H1 (cell line): ENCODE results near the gene CCDC40. TPM values are rescaled to one million over a fixed set of nuclear protein-coding genes. Genes with fewer than 3 reads are reported as not detected.

Source experiments
- CTCF ChIA-PET: fragments of 300-600 bp; sonication (Branson Sonifier 250); formaldehyde crosslinking; loops from one replicate; lab custom pipeline; 2021; ENCODE audit not compliant: partially characterized antibody; lab: Charles Lee
- POLR2A ChIA-PET: fragments of 300-600 bp; sonication (Branson Sonifier 250); formaldehyde crosslinking; loops from one replicate; lab custom pipeline; 2021; ENCODE audit warnings: inconsistent platforms; ENCODE audit not compliant: partially characterized antibody; lab: Charles Lee
- DNase-seq, 2 experiments: peaks; one replicate each; pipeline versions ENCODE4 v3.0.0 to v3.0.0-alpha.2; 2010 to 2022; ENCODE audit warnings: low spot score in 2 of 2, low read depth in 1 of 2, mixed read lengths in 1 of 2
- FAIRE-seq: peaks from 2 replicates; lab custom pipeline; 2011; peaks lifted over from hg19 to GRCh38; lab: Jason Lieb, UNC
- H2AFZ ChIP-seq: 2 replicates; pipeline ENCODE4 v1.8.1; 2012; ENCODE audit warnings: low read length, inconsistent platforms
- H2AK5ac ChIP-seq: 2 replicates; pipeline ENCODE4 v1.6.1; 2013; ENCODE audit warnings: low read depth, low read length
- H2BK120ac ChIP-seq: replicated peaks from 2 replicates; pipeline ENCODE3; 2013; ENCODE audit warnings: low read depth, low read length, inconsistent platforms
- H2BK12ac ChIP-seq: 2 replicates; pipeline ENCODE4 v1.6.1; 2013; ENCODE audit warnings: low read depth, low read length
- H2BK15ac ChIP-seq: 2 replicates; pipeline ENCODE4 v1.6.1; 2013; ENCODE audit warnings: low read length
- H2BK20ac ChIP-seq: 2 replicates; pipeline ENCODE4 v1.6.1; 2013; ENCODE audit warnings: low read length
- H2BK5ac ChIP-seq: 2 replicates; pipeline ENCODE4 v1.6.1; 2013; ENCODE audit warnings: low read depth, low read length
- H3K14ac ChIP-seq: 2 replicates; pipeline ENCODE4 v1.6.1; 2013; ENCODE audit warnings: inconsistent platforms; ENCODE audit not compliant: insufficient read length
- H3K18ac ChIP-seq: 2 replicates; pipeline ENCODE4 v1.6.1; 2013; ENCODE audit warnings: low read length; ENCODE audit errors: extremely low read depth
- H3K23ac ChIP-seq: 2 replicates; pipeline ENCODE4 v1.6.1; 2013; ENCODE audit warnings: inconsistent platforms; ENCODE audit not compliant: insufficient read length
- H3K23me2 ChIP-seq: 2 replicates; pipeline ENCODE4 v1.6.1; 2013; ENCODE audit warnings: low read depth, low read length
- H3K27ac ChIP-seq: 2 replicates; pipeline ENCODE4 v1.6.1; 2011; ENCODE audit warnings: low read depth, low read length, inconsistent platforms
- H3K27me3 ChIP-seq, 4 experiments: replicated peaks in 1 of 4; 1 replicate in 1 of 4; 2 replicates in 3 of 4; pipeline versions ENCODE4 v1.6.1 to v1.8.1; 2011 to 2013; ENCODE audit warnings: low read length in 3 of 4, mild to moderate bottlenecking in 3 of 4, inconsistent platforms in 2 of 4, mixed read lengths in 2 of 4, moderate library complexity in 1 of 4; ENCODE audit not compliant: control insufficient read depth in 3 of 4, insufficient read depth in 3 of 4; ENCODE audit errors: extremely low read depth in 1 of 4
- H3K36me3 ChIP-seq, 4 experiments: 2 replicates each; pipeline versions ENCODE4 v1.6.1 to v1.8.1; 2011 to 2013; ENCODE audit warnings: mild to moderate bottlenecking in 4 of 4, low read length in 3 of 4, moderate library complexity in 2 of 4, control low read depth in 1 of 4, inconsistent platforms in 1 of 4; ENCODE audit not compliant: insufficient read depth in 4 of 4, control insufficient read depth in 2 of 4
- H3K4ac ChIP-seq: replicated peaks from 2 replicates; pipeline ENCODE3; 2013; ENCODE audit warnings: low read length, low read depth, mixed read lengths, inconsistent platforms; ENCODE audit not compliant: insufficient read length
- H3K4me1 ChIP-seq, 4 experiments: replicated peaks in 1 of 4; 1 replicate in 1 of 4; 2 replicates in 3 of 4; pipeline versions ENCODE4 v1.6.1 to v1.8.1; 2011 to 2013; ENCODE audit warnings: low read length in 3 of 4, inconsistent platforms in 2 of 4, mixed read lengths in 1 of 4; ENCODE audit not compliant: insufficient read depth in 4 of 4, control insufficient read depth in 3 of 4
- H3K4me2 ChIP-seq, 2 experiments: 2 replicates each; pipeline versions ENCODE4 v1.6.1 to v1.8.1; 2011 to 2013; ENCODE audit warnings: low read depth in 2 of 2, low read length in 2 of 2, control low read depth in 1 of 2, inconsistent platforms in 1 of 2, mild to moderate bottlenecking in 1 of 2; ENCODE audit not compliant: insufficient read depth in 1 of 2
- H3K4me3 ChIP-seq, 4 experiments: fragments of 200-600, 300-600 bp in 1 of 4; sonication (generic), shearing (Covaris generic), sonication (Bioruptor Twin) in 1 of 4; 2 replicates each; pipeline versions ENCODE4 v1.5.1 to v1.8.1; 2011 to 2016; ENCODE audit warnings: low read length in 4 of 4, low read depth in 3 of 4, control low read depth in 2 of 4, inconsistent platforms in 2 of 4, mild to moderate bottlenecking in 2 of 4, mixed read lengths in 1 of 4, moderate library complexity in 1 of 4; ENCODE audit not compliant: insufficient read depth in 2 of 4; ENCODE audit errors: extremely low read depth in 1 of 4
- H3K56ac ChIP-seq: replicated peaks from 2 replicates; pipeline ENCODE3; 2013; ENCODE audit warnings: low read depth, mild to moderate bottlenecking, mixed read lengths, low read length, inconsistent platforms; ENCODE audit not compliant: insufficient read length
- H3K79me1 ChIP-seq: 2 replicates; pipeline ENCODE4 v1.6.1; 2013; ENCODE audit warnings: low read depth, low read length, control low read depth
- H3K79me2 ChIP-seq, 2 experiments: 2 replicates each; pipeline versions ENCODE4 v1.6.1 to v1.8.1; 2012 to 2013; ENCODE audit warnings: low read length in 2 of 2, mild to moderate bottlenecking in 2 of 2, inconsistent platforms in 1 of 2; ENCODE audit not compliant: insufficient read depth in 2 of 2, control insufficient read depth in 1 of 2
- H3K9ac ChIP-seq, 4 experiments: replicated peaks in 1 of 4; 1 replicate in 1 of 4; 2 replicates in 3 of 4; pipeline versions ENCODE4 v1.6.1 to v1.8.1; 2011 to 2013; ENCODE audit warnings: low read depth in 3 of 4, low read length in 3 of 4, control low read depth in 2 of 4, mild to moderate bottlenecking in 2 of 4, moderate library complexity in 2 of 4, inconsistent platforms in 1 of 4; ENCODE audit errors: extremely low read depth in 1 of 4
- H3K9me3 ChIP-seq, 2 experiments: 2 replicates each; pipeline versions ENCODE4 v1.6.1 to v1.8.1; 2012 to 2013; ENCODE audit warnings: mild to moderate bottlenecking in 2 of 2, moderate library complexity in 2 of 2, control low read depth in 1 of 2, inconsistent platforms in 1 of 2, low read depth in 1 of 2, low read length in 1 of 2, mixed read lengths in 1 of 2; ENCODE audit not compliant: insufficient read depth in 2 of 2
- H4K20me1 ChIP-seq, 2 experiments: replicated peaks in 1 of 2; 2 replicates each; pipeline versions ENCODE3 to v1.8.1; 2011 to 2013; ENCODE audit warnings: inconsistent platforms in 2 of 2, low read length in 2 of 2, mild to moderate bottlenecking in 1 of 2; ENCODE audit not compliant: insufficient read depth in 2 of 2, control insufficient read depth in 1 of 2
- H4K5ac ChIP-seq: 2 replicates; pipeline ENCODE4 v1.6.1; 2013; ENCODE audit warnings: low read length, low read depth, mixed read lengths, inconsistent platforms; ENCODE audit not compliant: insufficient read length
- H4K8ac ChIP-seq: 2 replicates; pipeline ENCODE4 v1.8.0; 2013; ENCODE audit warnings: mild to moderate bottlenecking, moderate library complexity, low read length, inconsistent platforms; ENCODE audit not compliant: insufficient read depth; ENCODE audit errors: extremely low read depth
- H4K91ac ChIP-seq: replicated peaks from 2 replicates; pipeline ENCODE3; 2013; ENCODE audit warnings: low read length, mixed read lengths, inconsistent platforms; ENCODE audit not compliant: insufficient read length
- CHD1 ChIP-seq: IDR thresholded peaks from 2 replicates; pipeline ENCODE4 v1.6.1; 2012; ENCODE audit warnings: low read depth, low read length, improper control_type of control experiment
- CREB1 ChIP-seq: IDR thresholded peaks from 2 replicates; pipeline ENCODE4 v1.6.1; 2012; ENCODE audit warnings: inconsistent platforms
- EGR1 ChIP-seq: IDR thresholded peaks from 2 replicates; pipeline ENCODE4 v1.6.1; 2011; ENCODE audit warnings: low read depth, low read length, borderline replicate concordance
- EZH2 ChIP-seq: fragments of 200-600 bp; sonication (generic); IDR thresholded peaks from 2 replicates; pipeline ENCODE4 v1.7.1; 2012; ENCODE audit warnings: low read depth, mild to moderate bottlenecking, moderate library complexity, low read length, inconsistent platforms; ENCODE audit not compliant: severe bottlenecking
- NRF1 ChIP-seq: IDR thresholded peaks from 2 replicates; pipeline ENCODE4 v1.6.1; 2011; ENCODE audit warnings: mild to moderate bottlenecking, low read depth, low read length, improper control_type of control experiment
- PHF8 ChIP-seq: fragments of 200-600 bp; sonication (generic); conservative IDR thresholded peaks from 2 replicates; pipeline ENCODE4 v1.7.1; 2012; ENCODE audit warnings: low read depth, mild to moderate bottlenecking, inconsistent platforms, low read length, moderate library complexity
- RAD21 ChIP-seq, 2 experiments: IDR thresholded peaks in 1 of 2; conservative IDR thresholded peaks in 1 of 2; 2 replicates each; pipeline ENCODE4 v1.6.1; 2011; ENCODE audit warnings: low read depth in 2 of 2, low read length in 2 of 2, improper control_type of control experiment in 1 of 2, inconsistent platforms in 1 of 2, mild to moderate bottlenecking in 1 of 2, moderate library complexity in 1 of 2
- RNF2 ChIP-seq: fragments of 200-900, 300-1000 bp; sonication (generic); IDR thresholded peaks from 2 replicates; pipeline ENCODE4 v1.7.1; 2016; ENCODE audit warnings: borderline replicate concordance, low read depth, mild to moderate bottlenecking, antibody characterized with exemption, low read length; ENCODE audit not compliant: poor library complexity, severe bottlenecking; ENCODE audit errors: missing control alignments
- SAP30 ChIP-seq: fragments of 300-600 bp; sonication (generic); IDR thresholded peaks from 2 replicates; pipeline ENCODE4 v1.7.1; 2012; ENCODE audit warnings: low read length, moderate library complexity, mild to moderate bottlenecking, inconsistent platforms; ENCODE audit not compliant: insufficient read depth, insufficient replicate concordance
- TBP ChIP-seq: IDR thresholded peaks from 2 replicates; pipeline ENCODE4 v1.6.1; 2011; ENCODE audit warnings: low read depth, low read length, improper control_type of control experiment
- USF2 ChIP-seq: IDR thresholded peaks from 2 replicates; pipeline ENCODE4 v1.6.1; 2011; ENCODE audit warnings: low read length, improper control_type of control experiment
- WGBS, 2 experiments: shearing (Covaris generic) in 1 of 2; methylation state at CpG; one replicate each; pipeline versions ENCODE4 v1.1.6 to v1.1.7; 2013 to 2015; ENCODE audit warnings: low lambda C conversion rate in 2 of 2, mixed read lengths in 2 of 2, inconsistent platforms in 1 of 2, low coverage in 1 of 2, missing lambda C conversion rate in 1 of 2; ENCODE audit not compliant: insufficient replicate concordance in 2 of 2, insufficient coverage in 1 of 2, insufficient read length in 1 of 2; ENCODE audit errors: extremely low coverage in 1 of 2, missing lambda C conversion rate in 1 of 2; 5-methylcytosine and 5-hydroxymethylcytosine counted together
- polyA plus RNA-seq, 7 experiments: library from polyadenylated mRNA; depleted of rRNA in 3 of 7; stranded (reverse) in 5 of 7; unstranded in 2 of 7; fragments of >200 nt in 5 of 7; fragments of 200-250 nt in 2 of 7; gene quantifications; 1 replicate in 5 of 7; 2 replicates in 1 of 7; 4 replicates in 1 of 7; pipeline versions ENCODE4 v1.2.1 to v1.2.3, GENCODE V29; 2011 to 2013; ENCODE audit warnings: missing spikeins in 2 of 7, mixed read lengths in 2 of 7
- total RNA-seq: library from RNA; stranded (reverse); fragmentation: NEBNext Ultra II Directional; extraction: Animal tissue kit (Norgen Biotek cat#: 25700); gene quantifications from 2 replicates; pipeline ENCODE4 v1.2.1, GENCODE V29; 2021

Gene CCDC40
- total and polyA plus RNA-seq, 2 of the 8 experiments (the other 6 are each of a cell fraction or from before 2014, with no cell fraction given) = 4.1 to 11.5 TPM

GRCh38 chr17:80058311-80058955 is 22.0 kb downstream of the CCDC40 start:
- Histone ChIP-seq H2BK120ac (no peak overlapping the region), H3K4me1 (no peaks in the 10 kb centered on the region), H3K23ac (no peak overlapping the region), H3K9ac (no peak overlapping the region), H2AK5ac (no peak overlapping the region), H3K14ac (no peak overlapping the region), H3K79me2 (no peaks in the 10 kb centered on the region), H3K4ac (no peak overlapping the region), H2BK12ac (no peak overlapping the region), H3K9me3 (no peaks in the 10 kb centered on the region), H3K56ac (no peak overlapping the region), H4K5ac (no peak overlapping the region), H4K20me1 (no peaks in the 10 kb centered on the region), H3K4me3 (no peak overlapping the region), H4K8ac (no peak overlapping the region), H3K27me3 (no peaks in the 10 kb centered on the region), H2BK20ac (no peak overlapping the region), H3K36me3 (no peaks in the 10 kb centered on the region), H3K18ac (no peak overlapping the region), H2AFZ (no peak overlapping the region), H4K91ac (no peak overlapping the region), H3K79me1 (no peaks in the 10 kb centered on the region), H2BK5ac (no peak overlapping the region), H3K4me2 (no peak overlapping the region), H3K27ac (no peak overlapping the region), H3K23me2 (no peaks in the 10 kb centered on the region), H2BK15ac (no peak overlapping the region)
- CTCF ChIA-PET = interaction anchor here (0.6 to 2.9 kb wide), 3 partner anchors 23 to 50 kb away, joined by 3 to 13 read pairs (median 4); no protein-coding TSS in a partner anchor
- POLR2A ChIA-PET = interaction anchor here (1.1 kb wide), 1 partner anchor 66 kb away, joined by 4 read pairs; no protein-coding TSS in a partner anchor
- DNase-seq (no peak), FAIRE-seq (no peak)
- 94% methylated on average over 28 of the region's 28 CpGs; no CpG with 5 or more reads in 1 of the 2 experiments for WGBS, 2 experiments
- no peak for TF ChIP-seq CREB1
- no peak for TF ChIP-seq USF2
- no peak for TF ChIP-seq EZH2
- no peak for TF ChIP-seq CHD1
- no peak for TF ChIP-seq RNF2
- no peak for TF ChIP-seq NRF1
- no peak for TF ChIP-seq EGR1
- TF ChIP-seq RAD21 (IDR thresholded peaks at IDR 0.05 in 1 of 2, conservative IDR thresholded peaks at IDR 0.05 in 1 of 2; ENCODE audit: low read depth in 2 of 2, low read length in 2 of 2) = no peak
- no peak for TF ChIP-seq TBP
- no peak for TF ChIP-seq PHF8
- no peak for TF ChIP-seq SAP30
